HEK293 (cell line): ENCODE results near the gene ZDHHC13.
A peak's percentile ranks its signal among the peaks of the same experiment; 100 is the strongest.

Experiments used
- CTCF ChIA-PET: fragments of 350-600 bp; formaldehyde crosslinking; extraction: SDS; loops from one replicate; lab custom pipeline; 2021; ENCODE audit warnings: antibody characterized with exemption; lab: Yijun Ruan, JAX
- POLR2A ChIA-PET: fragments of 300-600 bp; formaldehyde crosslinking; extraction: SDS; loops from one replicate; lab custom pipeline; 2020; ENCODE audit warnings: antibody characterized with exemption, inconsistent platforms; lab: Yijun Ruan, JAX
- H3K27ac ChIP-seq: fragments of 200-500 bp; sonication (Bioruptor generic); 2 replicates; pipeline ENCODE4 v1.5.1; 2014; ENCODE audit warnings: low read depth, low read length, control low read depth, inconsistent platforms; ENCODE audit errors: extremely low read depth
- H3K36me3 ChIP-seq, 2 experiments: fragments of 200-500 bp in 1 of 2; sonication (Bioruptor generic) in 1 of 2; 1 replicate in 1 of 2; 2 replicates in 1 of 2; pipeline ENCODE4 v1.5.1; 2014 to 2017; ENCODE audit warnings: inconsistent platforms in 2 of 2, low read length in 2 of 2; ENCODE audit not compliant: control insufficient read depth in 2 of 2, insufficient read depth in 1 of 2
- H3K4me1 ChIP-seq: fragments of 200-500 bp; sonication (Bioruptor generic); 2 replicates; pipeline ENCODE4 v1.5.1; 2014; ENCODE audit warnings: mild to moderate bottlenecking, low read length, inconsistent platforms; ENCODE audit not compliant: control insufficient read depth, insufficient read depth
- H3K4me3 ChIP-seq: 2 replicates; pipeline ENCODE4 v1.5.1; 2011; ENCODE audit warnings: low read depth, mild to moderate bottlenecking, control low read depth, low read length, moderate library complexity
- H3K9me3 ChIP-seq: fragments of 200-500 bp; sonication (Bioruptor generic); 2 replicates; pipeline ENCODE4 v1.5.1; 2014; ENCODE audit warnings: low read depth, low read length, inconsistent platforms; ENCODE audit not compliant: control insufficient read depth, insufficient read depth
- AEBP2 ChIP-seq: fragments of 450-650 bp; formaldehyde crosslinking; IDR thresholded peaks from 2 replicates; pipeline ENCODE4 v1.5.1; 2016; ENCODE audit warnings: missing biosample characterization, missing genetic modification characterization, borderline replicate concordance
- KLF8 ChIP-seq: fragments of 450-650 bp; formaldehyde crosslinking; IDR thresholded peaks from 2 replicates; pipeline ENCODE4 v1.5.1; 2016; ENCODE audit warnings: missing biosample characterization, missing genetic modification characterization
- SCRT2 ChIP-seq: fragments of 450-650 bp; formaldehyde crosslinking; IDR thresholded peaks from 2 replicates; pipeline ENCODE4 v1.5.1; 2016; ENCODE audit warnings: missing biosample characterization, missing genetic modification characterization
- ZEB2 ChIP-seq: fragments of 450-650 bp; formaldehyde crosslinking; IDR thresholded peaks from 2 replicates; pipeline ENCODE4 v1.5.1; 2016; ENCODE audit warnings: missing biosample characterization, missing genetic modification characterization
- ZNF155 ChIP-seq: fragments of 450-650 bp; formaldehyde crosslinking; IDR thresholded peaks from 2 replicates; pipeline ENCODE4 v1.5.1; 2016; ENCODE audit warnings: missing biosample characterization, missing genetic modification characterization
- ZNF16 ChIP-seq: fragments of 450-650 bp; formaldehyde crosslinking; IDR thresholded peaks from 2 replicates; pipeline ENCODE4 v1.5.1; 2016; ENCODE audit warnings: low read depth, missing biosample characterization, missing genetic modification characterization
- ZNF18 ChIP-seq: fragments of 450-650 bp; formaldehyde crosslinking; IDR thresholded peaks from 2 replicates; pipeline ENCODE4 v1.5.1; 2016; ENCODE audit warnings: missing biosample characterization, missing genetic modification characterization
- ZNF202 ChIP-seq: fragments of 450-650 bp; formaldehyde crosslinking; IDR thresholded peaks from 2 replicates; pipeline ENCODE4 v1.5.1; 2016; ENCODE audit warnings: missing biosample characterization, missing genetic modification characterization, borderline replicate concordance
- ZNF24 ChIP-seq: fragments of 450-650 bp; formaldehyde crosslinking; IDR thresholded peaks from 2 replicates; pipeline ENCODE4 v1.5.1; 2016; ENCODE audit warnings: missing biosample characterization, missing genetic modification characterization
- ZNF416 ChIP-seq: fragments of 450-650 bp; formaldehyde crosslinking; IDR thresholded peaks from 2 replicates; pipeline ENCODE4 v1.5.1; 2016; ENCODE audit warnings: missing biosample characterization, missing genetic modification characterization
- ZNF518A ChIP-seq: fragments of 450-650 bp; formaldehyde crosslinking; conservative IDR thresholded peaks from 2 replicates; pipeline ENCODE4 v1.5.1; 2016; ENCODE audit warnings: low read depth, missing biosample characterization, missing genetic modification characterization
- ZNF776 ChIP-seq: fragments of 450-650 bp; formaldehyde crosslinking; IDR thresholded peaks from 2 replicates; pipeline ENCODE4 v1.5.0; 2017; ENCODE audit warnings: missing biosample characterization, missing genetic modification characterization, borderline replicate concordance
- ZNF792 ChIP-seq: fragments of 450-650 bp; formaldehyde crosslinking; IDR thresholded peaks from 2 replicates; pipeline ENCODE4 v1.5.1; 2016; ENCODE audit warnings: missing biosample characterization, missing genetic modification characterization
- ZSCAN18 ChIP-seq: fragments of 450-650 bp; formaldehyde crosslinking; IDR thresholded peaks from 2 replicates; pipeline ENCODE4 v1.5.1; 2016; ENCODE audit warnings: missing biosample characterization, missing genetic modification characterization
- ZSCAN4 ChIP-seq: fragments of 450-650 bp; formaldehyde crosslinking; IDR thresholded peaks from 2 replicates; pipeline ENCODE4 v1.5.1; 2017; ENCODE audit warnings: missing biosample characterization, missing genetic modification characterization

Gene ZDHHC13

GRCh38 chr11:19107125-19107524 lies 9.8 kb upstream of the ZDHHC13 start:
- POLR2A ChIA-PET: no interaction called here
- no peak overlapping the region for H3K27ac ChIP-seq
- no peak overlapping the region for H3K4me3 ChIP-seq
- H3K36me3 ChIP-seq: no peaks in the 10 kb centered on the region
- TF ChIP-seq ZEB2 (tag by site-specific recombination): no peak
- no peak for TF ChIP-seq ZNF24 (tag by site-specific recombination)
- CTCF ChIA-PET: interaction anchor here (0.6 kb wide), 1 partner anchor 230 kb away, joined by 3 read pairs; no protein-coding TSS in a partner anchor
- no peaks in the 10 kb centered on the region for H3K4me1 ChIP-seq
- H3K9me3 ChIP-seq: no peaks in the 10 kb centered on the region

GRCh38 chr11:19110295-19110694 lies 6.7 kb upstream of the ZDHHC13 start:
- CTCF ChIA-PET: interaction anchor here (0.7 to 1.6 kb wide), 4 partner anchors 15 to 1263 kb away, joined by 3 to 7 read pairs (median 5); no protein-coding TSS in a partner anchor
- no peak for TF ChIP-seq ZNF776 (tag by site-specific recombination)
- no peak for TF ChIP-seq AEBP2 (tag by site-specific recombination)
- no peak for TF ChIP-seq ZNF18 (tag by site-specific recombination)
- TF ChIP-seq ZNF202 (tag by site-specific recombination): no peak
- TF ChIP-seq ZNF792: no peak
- no peak for TF ChIP-seq ZSCAN18 (tag by site-specific recombination)
- no peak for TF ChIP-seq ZNF518A (tag by site-specific recombination)
- 0 out of 2 replicates have a peak, but pooled peaks have one; percentile 20 for TF ChIP-seq SCRT2
- no peak for TF ChIP-seq ZNF16
- POLR2A ChIA-PET: no interaction called here

GRCh38 chr11:19111809-19112208 lies 5.2 kb upstream of the ZDHHC13 start:
- CTCF ChIA-PET: interaction anchor here (1.0 to 1.6 kb wide), 2 partner anchors 34 to 65 kb away, joined by 3 to 7 read pairs; no protein-coding TSS in a partner anchor
- Histone ChIP-seq H3K27ac (no peak overlapping the region), H3K9me3 (no peaks in the 10 kb centered on the region), H3K4me1 (no peaks in the 10 kb centered on the region), H3K4me3 (no peak overlapping the region), H3K36me3 (no peaks in the 10 kb centered on the region)
- POLR2A ChIA-PET: interaction anchor here (0.9 kb wide), 1 partner anchor 14 kb away, joined by 4 read pairs; no protein-coding TSS in a partner anchor
- TF ChIP-seq ZNF18 (tag by site-specific recombination) (no peak), KLF8 (no peak), ZNF416 (tag by site-specific recombination) (no peak), ZSCAN4 (tag by site-specific recombination) (0 out of 2 replicates have a peak, but pooled peaks have one; percentile 22), ZNF155 (tag by site-specific recombination) (no peak)

More at GRCh38 chr11:19110295-19110694, 6.7 kb upstream of the ZDHHC13 start:
- Histone ChIP-seq H3K4me1 (no peaks in the 10 kb centered on the region), H3K27ac (no peak overlapping the region), H3K9me3 (no peaks in the 10 kb centered on the region), H3K4me3 (no peak overlapping the region), H3K36me3 (no peaks in the 10 kb centered on the region)
